ENCODE measurements around the gene MEGF11. TPM values are rescaled to one million over a fixed set of nuclear protein-coding genes. Genes with fewer than 3 reads are reported as not detected.

MEGF11 gene
- total RNA-seq, 1 donor from 2014 or later = not detected

DNA sequence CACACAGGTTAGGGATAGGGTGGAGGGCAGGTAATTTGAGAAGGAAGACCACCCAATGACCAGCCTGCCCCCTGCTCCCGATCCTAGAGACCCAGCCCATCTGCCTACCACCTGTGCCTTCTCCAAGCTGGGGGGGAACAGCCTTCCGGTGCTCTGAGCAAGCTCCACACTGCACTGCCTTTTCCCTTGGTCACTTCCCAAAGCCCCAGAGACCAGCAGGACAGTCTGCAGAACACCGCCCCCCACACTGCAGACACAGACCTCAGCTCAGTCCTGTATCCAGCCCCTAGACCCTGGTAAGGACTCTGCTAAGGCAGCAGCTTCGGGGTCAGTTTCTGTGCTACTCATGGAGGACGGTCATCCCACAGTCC is 156.9 kb downstream of the MEGF11 start:
- peak; percentile 28 for DNase-seq (ENCODE audit: low spot score)

- peak; percentile 76 for DNase-seq (ENCODE audit: low spot score)
Measured at GRCh38 chr15:66095871-66096687, 157.5 kb downstream of the MEGF11 start.

- DNase-seq (ENCODE audit: low spot score) = peak; percentile 82
Measured at GRCh38 chr15:66094331-66094730, 159.2 kb downstream of the MEGF11 start.

DNA sequence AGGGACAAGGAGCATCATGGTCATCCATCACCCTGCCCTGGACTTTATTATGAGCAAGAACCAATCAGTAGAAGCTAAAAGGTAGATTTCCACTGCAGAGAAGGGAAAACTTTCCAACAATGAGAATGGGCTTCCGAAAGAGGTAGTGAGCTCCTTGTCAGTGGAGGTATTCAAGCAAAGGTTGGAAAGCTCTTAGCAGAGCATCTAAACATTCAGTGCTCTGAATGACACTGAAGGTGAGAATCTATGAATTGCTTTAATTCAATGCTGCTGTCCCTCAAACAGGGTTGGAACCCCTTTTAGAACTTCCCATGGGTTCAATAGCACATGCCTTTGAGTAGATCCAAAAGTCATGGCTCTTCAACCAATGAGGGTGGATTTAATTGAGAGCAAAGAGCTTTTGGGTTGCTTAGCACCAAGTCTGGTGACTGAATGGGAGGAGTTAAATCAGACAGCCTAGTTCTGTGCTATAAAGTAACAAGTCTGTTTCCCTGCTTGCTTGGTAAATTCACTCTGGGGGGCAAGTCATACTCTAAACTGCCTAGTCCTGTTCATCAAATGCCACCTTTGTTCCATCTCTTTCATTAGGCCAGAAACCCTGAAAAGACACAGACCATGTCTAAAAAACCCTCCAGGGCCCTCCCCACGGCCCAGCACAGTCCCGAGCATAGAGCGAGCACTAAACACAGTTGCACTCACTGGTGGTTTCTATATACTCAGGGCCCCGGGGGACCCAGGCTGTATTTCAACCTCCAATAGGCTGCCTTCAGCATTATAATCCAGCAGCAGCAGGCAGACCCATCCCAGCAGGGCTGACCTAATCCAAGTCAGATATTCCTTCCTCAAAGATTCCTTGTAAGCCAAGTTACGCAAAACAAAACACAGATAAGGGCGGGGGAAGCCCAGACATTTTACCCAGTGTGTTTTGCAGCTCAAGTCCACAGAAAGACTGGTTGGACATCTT is 161.2 kb downstream of the MEGF11 start:
- DNase-seq (ENCODE audit: low spot score) = peak; percentile 69

- DNase-seq (ENCODE audit: low spot score) = no peak
Measured at GRCh38 chr15:66089509-66089908, 164.0 kb downstream of the MEGF11 start.

DNA sequence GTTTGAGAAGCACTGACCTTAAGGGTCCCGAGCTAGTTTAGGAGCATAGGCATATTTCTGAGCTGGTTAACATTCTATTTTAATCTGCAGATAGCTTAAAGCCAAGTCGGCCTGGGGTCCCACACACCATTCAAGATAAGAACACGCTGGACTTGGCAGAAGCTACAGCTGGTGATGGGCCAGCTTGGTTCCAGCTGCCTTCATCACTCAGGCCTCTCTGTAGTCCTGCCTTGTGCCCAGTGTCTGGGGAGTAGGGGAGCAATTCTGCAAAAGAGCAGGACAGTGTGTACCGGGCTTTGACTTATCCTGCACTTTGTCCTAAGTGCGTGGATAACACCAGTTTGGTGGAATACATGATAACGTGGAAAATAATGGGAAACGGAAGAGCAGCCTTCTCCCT is 164.5 kb downstream of the MEGF11 start:
- peak; percentile 74 for DNase-seq (ENCODE audit: low spot score)

GRCh38 chr15:66085128-66085527 is 168.4 kb downstream of the MEGF11 start:
- DNase-seq (ENCODE audit: low spot score) = no peak

- no peak for DNase-seq (ENCODE audit: low spot score)
Measured at GRCh38 chr15:66084704-66085103, 168.8 kb downstream of the MEGF11 start.

DNA sequence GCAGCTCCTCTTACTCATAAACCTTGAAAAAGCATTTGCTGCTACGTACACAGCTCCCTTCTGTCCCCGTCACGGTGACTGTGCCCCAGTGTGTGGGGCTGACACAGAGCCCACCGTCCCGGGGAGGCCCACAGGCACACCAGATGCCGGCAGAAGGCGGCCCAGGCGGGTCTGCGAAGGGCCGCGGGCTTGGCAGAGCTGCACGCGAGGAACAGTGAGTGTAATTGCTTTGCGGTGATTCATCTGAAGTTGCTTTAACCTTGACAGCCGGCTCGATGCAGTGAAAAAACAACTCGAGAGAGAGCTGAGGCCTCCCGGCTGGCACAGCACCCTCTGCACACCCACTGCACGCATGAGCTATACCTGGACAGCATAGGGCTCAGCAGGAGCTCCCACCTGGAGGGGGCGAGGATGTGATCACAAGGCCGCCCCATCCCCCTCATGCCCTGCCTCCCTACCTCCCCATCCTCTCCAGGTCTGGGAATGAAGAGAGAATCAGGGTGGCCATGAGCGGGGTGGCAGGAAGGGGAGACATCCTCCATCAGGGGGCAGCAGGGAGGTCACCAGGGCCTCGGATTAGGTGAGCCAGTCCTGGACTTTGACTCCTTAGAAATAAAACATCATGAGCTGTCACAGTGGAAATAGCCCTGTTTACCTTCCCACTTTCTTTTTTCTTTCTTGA is 172.7 kb downstream of the MEGF11 start:
- peak; percentile 79 for DNase-seq (ENCODE audit: low spot score)

GRCh38 chr15:66078929-66079275 is 174.6 kb downstream of the MEGF11 start:
- DNase-seq (ENCODE audit: low spot score) = peak; percentile 33

DNA sequence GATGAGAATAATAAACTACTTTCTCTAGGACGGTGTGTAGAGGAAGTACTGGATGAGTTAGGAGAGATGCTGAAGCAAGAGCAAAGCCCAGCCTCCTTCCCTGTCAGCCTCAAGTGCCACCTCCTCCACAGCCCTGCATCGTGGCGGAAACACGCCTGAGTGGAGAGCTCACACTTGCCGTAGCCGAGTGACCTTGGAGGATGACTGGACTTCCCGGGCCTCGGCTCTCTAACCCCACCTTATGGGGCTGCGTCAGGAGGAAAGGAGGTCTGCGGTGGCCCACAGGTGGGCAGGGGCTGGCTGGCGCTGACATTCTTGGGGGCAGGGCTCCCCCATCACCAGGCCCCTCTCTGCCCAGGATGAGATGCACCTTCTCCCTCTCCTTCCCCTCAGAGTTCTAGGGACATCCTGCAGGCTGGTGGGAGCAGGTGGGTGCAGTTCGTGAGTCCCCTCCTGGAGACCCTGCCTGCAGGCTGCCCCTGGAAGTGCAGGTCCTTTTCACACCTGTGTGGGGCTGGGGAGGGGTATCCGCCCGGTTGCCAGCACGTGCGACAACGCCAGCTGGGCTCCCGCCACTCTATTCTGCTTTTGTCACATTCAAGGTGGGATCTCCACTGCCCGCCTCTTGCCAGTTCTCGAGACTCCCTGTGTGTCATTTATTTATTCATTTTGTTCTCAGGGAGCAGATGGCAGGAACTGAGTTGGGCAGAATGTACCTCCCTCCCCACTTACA is 175.2 kb downstream of the MEGF11 start:
- peak; percentile 81 for DNase-seq (ENCODE audit: low spot score)

DNA sequence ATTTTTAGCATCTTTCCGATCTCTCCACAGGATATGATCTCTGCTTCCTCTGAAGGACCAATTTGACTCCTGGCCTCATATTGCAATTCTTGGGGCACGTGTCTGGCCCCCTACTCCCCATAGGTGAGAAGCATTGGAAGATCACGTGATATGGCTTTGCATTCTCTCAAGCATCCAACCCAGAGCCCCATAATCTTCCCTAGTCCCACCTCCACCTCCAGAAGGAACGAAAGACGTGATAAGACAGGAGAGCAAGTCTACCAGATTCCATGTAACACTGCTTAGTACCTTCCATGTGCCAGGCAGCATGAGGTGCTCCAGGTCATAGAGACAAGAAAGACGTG is 176.3 kb downstream of the MEGF11 start:
- DNase-seq (ENCODE audit: low spot score) = peak; percentile 3

- peak; percentile 57 for DNase-seq (ENCODE audit: low spot score)
Measured at GRCh38 chr15:66076591-66077319, 176.8 kb downstream of the MEGF11 start.

DNA sequence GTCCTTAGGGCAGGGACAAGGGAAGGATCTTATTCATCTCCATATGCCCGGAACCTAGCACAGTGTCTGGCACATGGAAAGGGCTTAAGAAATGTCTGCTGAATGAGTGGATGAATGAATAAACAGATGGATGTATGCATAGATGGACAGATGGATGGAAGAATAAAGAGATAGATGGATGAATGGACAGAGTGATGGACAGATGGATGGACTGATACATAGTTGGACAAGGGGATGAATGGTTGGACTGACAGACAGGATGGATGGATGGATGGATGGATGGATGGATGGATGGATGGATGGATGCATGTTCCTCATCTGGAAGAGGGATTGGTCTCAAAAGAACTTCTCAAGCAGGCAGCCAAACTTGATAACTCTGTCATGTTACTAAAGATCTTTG is 177.6 kb downstream of the MEGF11 start:
- DNase-seq (ENCODE audit: low spot score) = peak; percentile 14

DNA sequence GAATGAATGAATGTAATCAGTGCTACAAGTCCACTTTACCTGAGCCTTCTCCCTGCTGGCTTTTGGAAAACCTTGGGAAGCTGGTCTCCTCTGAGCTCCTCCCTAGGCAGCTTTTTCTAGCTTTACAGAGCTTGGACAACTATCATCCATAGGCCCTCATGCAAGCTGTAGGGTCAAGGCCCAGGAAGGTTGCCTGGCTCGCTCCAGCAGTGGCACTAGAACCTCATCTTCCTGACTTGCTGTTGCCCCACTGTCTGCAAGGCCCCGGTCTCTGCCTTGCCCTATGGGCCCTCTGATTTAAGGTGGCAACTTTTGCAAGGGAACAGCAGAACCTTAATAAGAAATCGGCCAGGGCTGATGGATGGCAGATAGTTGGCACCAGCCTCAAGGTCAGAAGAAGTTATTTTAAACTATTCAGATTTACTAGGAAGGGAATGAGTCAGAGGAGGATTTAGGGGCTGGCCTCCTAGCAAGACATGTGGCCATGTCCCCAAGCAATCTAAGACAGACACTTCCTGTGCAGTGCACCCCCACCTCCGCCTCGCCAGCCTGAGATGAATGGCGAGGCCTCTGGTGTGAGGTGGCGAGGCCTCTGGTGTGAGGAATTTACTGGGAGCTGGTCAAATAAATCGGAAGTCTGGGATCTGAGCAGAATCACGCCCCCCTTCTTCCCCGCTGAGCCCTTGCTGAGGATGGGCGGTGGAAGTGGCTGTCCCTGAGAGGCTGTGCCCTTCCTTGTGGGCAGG is 180.8 kb downstream of the MEGF11 start:
- DNase-seq (ENCODE audit: low spot score) = peak; percentile 41

GRCh38 chr15:66071921-66072295 is 181.6 kb downstream of the MEGF11 start:
- DNase-seq (ENCODE audit: low spot score) = peak; percentile 62

DNA sequence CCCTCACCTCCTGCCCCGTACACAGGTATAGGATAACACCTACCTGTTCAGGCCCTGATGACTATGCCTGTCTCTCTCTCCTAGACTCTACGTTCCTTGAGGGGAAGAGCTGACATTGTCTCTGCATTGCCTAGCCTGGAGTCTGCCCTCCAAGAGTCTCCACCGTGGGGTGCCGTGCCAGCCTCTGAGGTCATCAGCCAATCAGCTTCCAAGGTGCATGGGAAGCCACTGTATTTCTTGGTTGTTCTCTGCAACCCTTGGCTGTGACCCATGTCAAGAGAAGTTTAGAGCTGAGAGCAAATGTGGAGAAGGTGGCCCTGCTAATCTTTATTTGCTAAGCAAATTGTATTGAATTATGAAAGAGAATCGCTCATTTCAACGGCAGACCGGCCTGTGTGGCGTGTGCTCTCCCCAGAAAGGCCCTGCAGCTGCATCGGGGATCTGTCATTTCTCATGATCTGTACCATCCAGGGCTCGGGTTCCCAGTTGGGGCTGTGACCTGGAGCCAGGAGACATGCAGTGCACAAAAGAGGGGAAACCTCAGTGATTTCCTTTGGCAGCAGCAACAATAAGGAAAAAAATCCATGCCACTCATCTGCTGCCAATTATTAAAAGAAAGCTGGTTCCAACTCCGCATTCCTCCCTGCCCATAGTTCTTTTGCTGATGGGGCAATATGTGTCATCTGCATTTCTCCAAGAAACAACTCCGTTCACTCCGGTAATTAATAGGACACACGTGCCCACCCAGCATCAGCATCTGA is 182.2 kb downstream of the MEGF11 start:
- peak; percentile 26 for DNase-seq (ENCODE audit: low spot score)

- DNase-seq (ENCODE audit: low spot score) = peak; percentile 5
Measured at GRCh38 chr15:66070220-66070934, 183.2 kb downstream of the MEGF11 start.

Measured in mesenteric fat pad (tissue), 1 donor.